Thoracic aorta (tissue), 2 donors: ENCODE data around the gene TFRC. TPM values are rescaled to one million over a fixed set of nuclear protein-coding genes. Genes with fewer than 3 reads are reported as not detected.
"Not testable (repeated sequence)": the region's sequence is repeated elsewhere in the genome, so short reads cannot be mapped to it uniquely, and the experiment has no call there.

Experiments
- ATAC-seq: fragments of 150-250 bp; one replicate; pipeline ENCODE4 v1.8.0; 2017; ENCODE audit warnings: low read depth; ENCODE audit not compliant: insufficient number of reproducible peaks, low FRiP score
- DNase-seq: peaks from one replicate; pipeline ENCODE4 v3.0.0-alpha.2; 2020; ENCODE audit warnings: low spot score
- H3K27ac ChIP-seq, 2 donors: fragments of 200-600 bp; sonication (generic); 1 replicate in 1 of 2; 2 replicates in 1 of 2; pipeline ENCODE4 v1.5.1; 2016; ENCODE audit warnings: mild to moderate bottlenecking in 2 of 2, moderate library complexity in 2 of 2
- H3K27me3 ChIP-seq: fragments of 200-600 bp; sonication (generic); replicated peaks from 2 replicates; pipeline ENCODE4 v1.6.0; 2016; ENCODE audit warnings: mild to moderate bottlenecking; ENCODE audit not compliant: insufficient read depth
- H3K36me3 ChIP-seq: fragments of 200-600 bp; sonication (generic); one replicate; pipeline ENCODE4 v1.5.1; 2016
- H3K4me1 ChIP-seq, 2 donors: fragments of 200-600 bp; sonication (generic); 1 replicate in 1 of 2; 2 replicates in 1 of 2; pipeline versions ENCODE4 v1.5.1 to v1.6.0; 2016; ENCODE audit warnings: low read depth in 2 of 2, mild to moderate bottlenecking in 1 of 2; ENCODE audit not compliant: control insufficient read depth in 1 of 2
- H3K4me3 ChIP-seq: fragments of 200-600 bp; sonication (generic); 2 replicates; pipeline ENCODE4 v1.5.1; 2016; ENCODE audit warnings: mild to moderate bottlenecking
- H3K9me3 ChIP-seq: fragments of 200-600 bp; sonication (generic); 2 replicates; pipeline ENCODE4 v1.5.1; 2016
- total RNA-seq, 2 donors: library from RNA; depleted of rRNA; stranded (reverse); fragments of >200 nt; gene quantifications; one replicate each; pipeline versions ENCODE4 v1.1.0 to v1.2.3, GENCODE V29; 2016
- TF ChIP-seq, protein P1 (sequence below): fragments of 200-600 bp; sonication (generic); IDR thresholded peaks from one replicate; pipeline ENCODE4 v1.5.1; 2019; ENCODE audit warnings: antibody characterized with exemption

Gene TFRC
- total RNA-seq, 2 donors from 2014 or later: 127 to 164 TPM

DNA sequence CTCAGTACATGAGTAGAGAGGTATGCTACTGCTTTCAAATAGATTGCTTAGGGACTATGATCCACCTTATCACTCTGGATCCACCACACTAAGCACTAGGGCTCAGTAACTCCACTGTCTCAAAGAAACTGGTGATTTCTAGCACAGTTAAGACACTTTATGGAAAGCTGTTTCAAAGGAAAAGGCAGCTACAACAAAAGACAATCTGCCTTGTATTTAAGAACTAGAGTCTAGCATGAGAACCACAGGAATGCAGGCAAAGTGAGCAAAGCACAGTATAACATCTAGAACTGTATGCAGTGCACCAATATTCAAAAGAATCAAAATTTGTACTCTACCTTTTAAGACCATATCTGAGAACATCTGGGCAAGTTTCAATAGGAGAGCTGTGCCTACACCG lies 17.9 kb downstream of the TFRC start:
- ATAC-seq (no peak), DNase-seq (no peak)
- H3K36me3 ChIP-seq: peaks cover 63% of the 10 kb centered on the region
- TF ChIP-seq, protein P1, sequence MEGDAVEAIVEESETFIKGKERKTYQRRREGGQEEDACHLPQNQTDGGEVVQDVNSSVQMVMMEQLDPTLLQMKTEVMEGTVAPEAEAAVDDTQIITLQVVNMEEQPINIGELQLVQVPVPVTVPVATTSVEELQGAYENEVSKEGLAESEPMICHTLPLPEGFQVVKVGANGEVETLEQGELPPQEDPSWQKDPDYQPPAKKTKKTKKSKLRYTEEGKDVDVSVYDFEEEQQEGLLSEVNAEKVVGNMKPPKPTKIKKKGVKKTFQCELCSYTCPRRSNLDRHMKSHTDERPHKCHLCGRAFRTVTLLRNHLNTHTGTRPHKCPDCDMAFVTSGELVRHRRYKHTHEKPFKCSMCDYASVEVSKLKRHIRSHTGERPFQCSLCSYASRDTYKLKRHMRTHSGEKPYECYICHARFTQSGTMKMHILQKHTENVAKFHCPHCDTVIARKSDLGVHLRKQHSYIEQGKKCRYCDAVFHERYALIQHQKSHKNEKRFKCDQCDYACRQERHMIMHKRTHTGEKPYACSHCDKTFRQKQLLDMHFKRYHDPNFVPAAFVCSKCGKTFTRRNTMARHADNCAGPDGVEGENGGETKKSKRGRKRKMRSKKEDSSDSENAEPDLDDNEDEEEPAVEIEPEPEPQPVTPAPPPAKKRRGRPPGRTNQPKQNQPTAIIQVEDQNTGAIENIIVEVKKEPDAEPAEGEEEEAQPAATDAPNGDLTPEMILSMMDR: no peak
- no peak overlapping the region for H3K27ac ChIP-seq
- no peaks in the 10 kb centered on the region for H3K4me1 ChIP-seq
- no peaks in the 10 kb centered on the region for H3K9me3 ChIP-seq
- no peak overlapping the region for H3K4me3 ChIP-seq
- no peaks in the 10 kb centered on the region for H3K27me3 ChIP-seq

DNA sequence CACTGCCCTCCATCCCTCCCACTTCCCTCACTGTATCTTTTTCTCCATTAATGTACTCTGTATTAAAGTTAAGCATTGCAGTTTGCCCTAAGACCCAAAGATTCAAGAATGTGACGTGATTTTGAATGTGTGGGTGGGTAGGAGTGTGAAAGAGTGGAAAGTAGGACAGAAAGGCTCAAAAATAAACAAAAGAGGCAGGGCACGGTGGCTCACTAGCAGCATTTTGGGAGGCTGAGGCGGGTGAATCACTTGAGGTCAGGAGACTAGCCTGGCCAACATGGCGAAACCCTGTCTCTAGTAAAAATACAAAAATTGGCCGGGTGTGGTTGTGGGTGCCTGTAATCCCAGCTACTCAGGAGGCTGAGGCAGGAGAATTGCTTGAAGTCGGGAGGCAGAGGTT lies 18.4 kb downstream of the TFRC start:
- TF ChIP-seq, protein P1: no peak
- ATAC-seq: no peak
- H3K36me3 ChIP-seq: peaks cover 61% of the 10 kb centered on the region

DNA sequence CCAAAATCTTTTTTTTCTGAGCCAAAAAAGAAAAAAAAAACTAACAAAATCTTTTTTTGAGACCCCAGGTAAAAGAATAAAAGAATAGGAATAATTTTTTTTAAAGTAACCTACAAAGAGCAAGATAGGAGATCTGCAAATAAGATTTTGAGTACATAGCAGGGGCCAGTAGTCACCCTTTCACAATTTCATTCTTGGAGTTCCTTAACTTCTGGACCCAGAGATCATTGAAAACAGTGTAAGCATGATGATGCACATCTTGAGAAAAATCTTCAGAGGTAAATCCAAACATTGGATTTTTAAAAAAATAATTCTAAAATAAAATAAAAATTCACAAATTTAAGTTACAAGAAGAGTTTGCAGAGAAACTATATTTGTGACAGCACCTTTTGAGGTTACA lies 18.8 kb downstream of the TFRC start:
- Histone ChIP-seq H3K36me3 (peaks cover 65% of the 10 kb centered on the region), H3K4me3 (no peak overlapping the region), H3K4me1 (no peaks in the 10 kb centered on the region), H3K27me3 (no peaks in the 10 kb centered on the region), H3K27ac (no peak overlapping the region), H3K9me3 (no peaks in the 10 kb centered on the region)
- no peak for ATAC-seq
- TF ChIP-seq, protein P1: no peak
- DNase-seq: no peak

More for the DNA sequence above, 18.4 kb downstream of the TFRC start:
- DNase-seq: no peak
- Histone ChIP-seq H3K4me3 (no peak overlapping the region), H3K4me1 (no peaks in the 10 kb centered on the region), H3K27ac (no peak overlapping the region), H3K9me3 (no peaks in the 10 kb centered on the region), H3K27me3 (no peaks in the 10 kb centered on the region)

DNA sequence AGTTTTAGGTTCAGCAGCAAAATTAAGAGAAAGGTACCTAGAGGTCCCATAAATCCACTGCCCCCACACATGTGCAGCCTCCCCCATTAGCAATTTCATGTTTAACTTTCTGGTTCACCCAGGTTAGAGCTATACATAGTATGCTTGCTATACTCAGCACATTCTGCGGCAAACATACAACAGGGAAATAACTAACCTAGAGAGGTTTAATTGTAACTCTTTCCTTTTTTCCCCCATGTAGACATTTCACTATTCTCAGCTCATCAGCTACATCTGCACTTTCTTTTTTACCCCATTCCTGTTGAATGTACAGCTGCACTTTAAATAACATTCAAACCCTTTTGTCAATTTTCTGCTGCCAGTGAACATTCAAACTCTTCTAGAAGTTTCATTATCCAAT lies 21.1 kb downstream of the TFRC start:
- ATAC-seq (no peak), DNase-seq (no peak)
- Histone ChIP-seq H3K27ac (no peak overlapping the region), H3K36me3 (peaks cover 73% of the 10 kb centered on the region), H3K9me3 (no peaks in the 10 kb centered on the region), H3K4me3 (no peak overlapping the region), H3K4me1 (no peaks in the 10 kb centered on the region), H3K27me3 (no peaks in the 10 kb centered on the region)
- TF ChIP-seq, protein P1: no peak

DNA sequence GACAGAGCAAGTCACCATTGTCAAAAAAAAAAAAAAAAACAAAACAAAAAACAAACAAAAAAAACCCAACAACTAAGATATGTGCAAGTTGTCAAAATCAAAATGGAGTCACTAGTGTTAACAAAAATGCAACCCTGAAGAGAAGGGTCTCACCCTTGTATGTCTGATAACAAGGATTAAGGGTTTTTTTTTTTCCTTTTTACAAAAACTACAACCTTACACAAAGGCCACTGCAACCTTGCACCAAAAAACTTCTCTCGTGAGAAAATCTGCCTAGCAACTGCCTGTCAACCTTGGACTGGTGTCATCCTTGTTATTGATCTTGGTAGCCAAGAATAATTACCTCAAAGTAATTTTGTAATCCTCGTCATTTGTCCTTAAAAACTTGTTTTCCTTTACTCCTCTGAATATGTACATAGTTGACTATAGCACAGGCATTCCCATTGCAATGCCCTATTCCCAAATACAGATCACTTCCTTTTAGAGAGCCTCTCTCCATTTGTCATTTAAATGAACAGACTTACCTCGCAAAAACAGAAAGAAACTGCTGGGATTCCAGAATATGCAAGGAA lies 24.0 kb downstream of the TFRC start:
- H3K36me3 ChIP-seq: peaks cover 66% of the 10 kb centered on the region
- H3K9me3 ChIP-seq: no peaks in the 10 kb centered on the region
- TF ChIP-seq, protein P1: no peak
- H3K27me3 ChIP-seq: no peaks in the 10 kb centered on the region
- no peak overlapping the region for H3K4me3 ChIP-seq
- H3K27ac ChIP-seq: no peak overlapping the region
- no peak for DNase-seq
- H3K4me1 ChIP-seq: no peaks in the 10 kb centered on the region
- no peak for ATAC-seq

DNA sequence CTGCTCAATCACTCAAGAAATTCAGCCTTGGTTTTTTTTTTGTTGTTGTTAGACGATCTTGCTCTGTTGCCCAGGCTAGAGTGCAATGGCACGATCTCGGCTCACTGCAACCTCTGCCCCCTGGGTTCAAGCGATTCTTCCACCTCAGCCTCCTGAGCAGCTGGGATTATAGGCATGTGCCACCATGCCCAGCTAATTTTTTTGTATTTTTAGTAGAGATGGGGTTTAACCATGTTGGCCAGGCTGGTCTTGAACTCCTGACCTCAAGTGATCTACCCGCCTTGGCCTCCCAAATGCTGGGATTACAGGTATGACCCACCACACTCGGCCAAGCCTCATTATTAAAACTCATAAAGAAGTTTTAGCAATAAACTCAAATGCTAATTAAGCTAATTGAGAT lies 25.5 kb downstream of the TFRC start:
- not testable (repeated sequence) for ATAC-seq, H3K9me3 ChIP-seq, H3K27me3 ChIP-seq, DNase-seq, H3K4me3 ChIP-seq, H3K4me1 ChIP-seq, H3K27ac ChIP-seq
- H3K36me3 ChIP-seq: peaks cover 62% of the 10 kb centered on the region
